Neural progenitor cell (in vitro differentiated cells): ENCODE measurements around the gene PRDM10.

ENCODE experiments used
- CTCF ChIP-seq: fragments of 200-600 bp; sonication (generic); IDR thresholded peaks from 2 replicates; pipeline ENCODE4 v1.5.1; 2017; ENCODE audit warnings: antibody characterized with exemption, mild to moderate bottlenecking
- EZH2phosphoT487 ChIP-seq: fragments of 200-600 bp; sonication (generic); IDR thresholded peaks from 2 replicates; pipeline ENCODE4 v1.6.1; 2017; ENCODE audit warnings: antibody characterized with exemption

- TF ChIP-seq CTCF (no peak), EZH2phosphoT487 (no peak)
These were observed 91.3 kb downstream of the PRDM10 start for GRCh38 chr11:129911298-129911697.
